DND-41 (cell line): ENCODE measurements around the gene LSM7.

Source experiments
- EZH2 ChIP-seq: IDR thresholded peaks from 3 replicates; pipeline ENCODE4 v1.6.1; 2012; ENCODE audit warnings: borderline replicate concordance, low read depth, mild to moderate bottlenecking, moderate library complexity, low read length, inconsistent platforms; ENCODE audit not compliant: severe bottlenecking
- TF ChIP-seq, protein P1 (sequence below): IDR thresholded peaks from 2 replicates; pipeline ENCODE4 v1.5.1; 2012; ENCODE audit warnings: borderline replicate concordance, low read length, moderate library complexity, mild to moderate bottlenecking; ENCODE audit not compliant: poor library complexity, severe bottlenecking; ENCODE audit errors: extremely low read depth

- TF ChIP-seq, protein P1, sequence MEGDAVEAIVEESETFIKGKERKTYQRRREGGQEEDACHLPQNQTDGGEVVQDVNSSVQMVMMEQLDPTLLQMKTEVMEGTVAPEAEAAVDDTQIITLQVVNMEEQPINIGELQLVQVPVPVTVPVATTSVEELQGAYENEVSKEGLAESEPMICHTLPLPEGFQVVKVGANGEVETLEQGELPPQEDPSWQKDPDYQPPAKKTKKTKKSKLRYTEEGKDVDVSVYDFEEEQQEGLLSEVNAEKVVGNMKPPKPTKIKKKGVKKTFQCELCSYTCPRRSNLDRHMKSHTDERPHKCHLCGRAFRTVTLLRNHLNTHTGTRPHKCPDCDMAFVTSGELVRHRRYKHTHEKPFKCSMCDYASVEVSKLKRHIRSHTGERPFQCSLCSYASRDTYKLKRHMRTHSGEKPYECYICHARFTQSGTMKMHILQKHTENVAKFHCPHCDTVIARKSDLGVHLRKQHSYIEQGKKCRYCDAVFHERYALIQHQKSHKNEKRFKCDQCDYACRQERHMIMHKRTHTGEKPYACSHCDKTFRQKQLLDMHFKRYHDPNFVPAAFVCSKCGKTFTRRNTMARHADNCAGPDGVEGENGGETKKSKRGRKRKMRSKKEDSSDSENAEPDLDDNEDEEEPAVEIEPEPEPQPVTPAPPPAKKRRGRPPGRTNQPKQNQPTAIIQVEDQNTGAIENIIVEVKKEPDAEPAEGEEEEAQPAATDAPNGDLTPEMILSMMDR = no peak
- no peak for TF ChIP-seq EZH2
Observed at GRCh38 chr19:2327773-2328400, 499 bp downstream of the LSM7 start.
